ENCODE data around the gene EVC2.

- TF ChIP-seq YY1 (IDR thresholded peaks at IDR 0.05; ENCODE audit: insufficient read depth, insufficient read length) (no peak), ZNF274 (IDR thresholded peaks at IDR 0.05; ENCODE audit: low read depth, low read length) (no peak)
Observed at GRCh38 chr4:5660185-5660584, 48.2 kb downstream of the EVC2 start.
